ENCODE data around the gene CAPN5. TPM values are rescaled to one million over a fixed set of nuclear protein-coding genes. Genes with fewer than 3 reads are reported as not detected.
"Not testable (repeated sequence)": the region's sequence is repeated elsewhere in the genome, so short reads cannot be mapped to it uniquely, and the experiment has no call there.

The CAPN5 gene
- total RNA-seq, 1 donor from 2014 or later = 15.0 TPM

DNA sequence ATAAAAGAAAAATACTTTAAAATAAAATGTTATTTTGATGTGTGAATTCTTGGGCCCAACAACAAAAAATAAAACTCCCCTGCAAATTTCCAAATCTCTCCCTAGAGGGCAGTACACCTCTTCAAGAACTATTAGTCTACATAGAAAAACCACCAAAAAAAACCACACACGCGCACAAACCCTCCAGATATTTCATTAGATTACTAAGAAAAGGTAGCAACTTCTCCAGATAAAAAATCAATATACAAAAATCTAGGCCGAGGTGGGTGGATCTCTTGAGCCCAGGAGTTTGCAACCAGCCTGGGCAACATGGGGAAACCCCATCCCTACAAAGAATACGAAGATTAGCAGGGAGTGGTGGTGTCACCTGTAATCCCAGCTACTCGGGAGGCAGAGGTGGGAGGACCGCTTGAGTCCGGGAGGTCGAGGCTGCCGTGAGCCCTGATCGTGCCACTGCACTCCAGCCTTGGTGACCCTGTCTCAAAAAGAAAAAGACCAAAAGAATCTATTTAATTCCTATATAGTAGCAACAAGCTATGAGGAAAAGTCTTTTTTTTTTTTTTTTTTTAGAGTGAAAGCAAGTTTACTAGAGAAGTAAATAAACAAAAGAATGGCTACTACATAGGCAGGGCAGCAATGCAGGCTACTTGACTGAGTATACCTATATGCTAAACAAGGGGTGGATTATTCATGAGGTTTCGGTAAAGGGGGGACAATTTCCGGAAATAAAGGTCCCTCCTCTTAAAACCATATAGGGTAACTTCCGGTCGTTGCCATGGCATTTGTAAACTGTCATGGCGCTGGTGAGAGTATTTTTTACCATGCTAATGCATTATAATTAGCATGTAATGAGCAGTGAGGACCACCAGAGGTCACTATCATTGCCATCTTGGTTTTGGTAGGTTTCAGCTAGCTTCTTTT is 19.5 kb upstream of the CAPN5 start:
- DNase-seq (ENCODE audit: extremely low spot score in 2 of 2) = no peak

GRCh38 chr11:77047928-77048446 is 18.8 kb upstream of the CAPN5 start:
- intact Hi-C loops (cut with DNase I) = loop anchor here (5.0 to 10.0 kb wide), 2 partner anchors 44 to 137 kb away; no protein-coding TSS in a partner anchor
- H3K36me3 ChIP-seq; H3K9me3 ChIP-seq; H3K4me3 ChIP-seq; H3K27me3 ChIP-seq; DNase-seq (ENCODE audit: extremely low spot score in 2 of 2); H3K27ac ChIP-seq; H3K4me1 ChIP-seq: not testable (repeated sequence)

More for the DNA sequence above, 19.5 kb upstream of the CAPN5 start:
- H3K27me3 ChIP-seq = no peaks in the 10 kb centered on the region
- no peak overlapping the region for H3K27ac ChIP-seq
- peaks cover 9% of the 10 kb centered on the region for H3K4me1 ChIP-seq
- TF ChIP-seq, protein P1, sequence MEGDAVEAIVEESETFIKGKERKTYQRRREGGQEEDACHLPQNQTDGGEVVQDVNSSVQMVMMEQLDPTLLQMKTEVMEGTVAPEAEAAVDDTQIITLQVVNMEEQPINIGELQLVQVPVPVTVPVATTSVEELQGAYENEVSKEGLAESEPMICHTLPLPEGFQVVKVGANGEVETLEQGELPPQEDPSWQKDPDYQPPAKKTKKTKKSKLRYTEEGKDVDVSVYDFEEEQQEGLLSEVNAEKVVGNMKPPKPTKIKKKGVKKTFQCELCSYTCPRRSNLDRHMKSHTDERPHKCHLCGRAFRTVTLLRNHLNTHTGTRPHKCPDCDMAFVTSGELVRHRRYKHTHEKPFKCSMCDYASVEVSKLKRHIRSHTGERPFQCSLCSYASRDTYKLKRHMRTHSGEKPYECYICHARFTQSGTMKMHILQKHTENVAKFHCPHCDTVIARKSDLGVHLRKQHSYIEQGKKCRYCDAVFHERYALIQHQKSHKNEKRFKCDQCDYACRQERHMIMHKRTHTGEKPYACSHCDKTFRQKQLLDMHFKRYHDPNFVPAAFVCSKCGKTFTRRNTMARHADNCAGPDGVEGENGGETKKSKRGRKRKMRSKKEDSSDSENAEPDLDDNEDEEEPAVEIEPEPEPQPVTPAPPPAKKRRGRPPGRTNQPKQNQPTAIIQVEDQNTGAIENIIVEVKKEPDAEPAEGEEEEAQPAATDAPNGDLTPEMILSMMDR (IDR thresholded peaks at IDR 0.05) = peak; percentile 33 to 71 (median 69)
- TF ChIP-seq POLR2A (IDR thresholded peaks at IDR 0.05) (no peak), POLR2AphosphoS5 (IDR thresholded peaks at IDR 0.05; ENCODE audit: insufficient read depth in 1 of 2, low read depth in 1 of 2) (peak; percentile 20 to 82)
- H3K9me3 ChIP-seq = no peaks in the 10 kb centered on the region
- no peaks in the 10 kb centered on the region for H3K36me3 ChIP-seq
- intact Hi-C loops (cut with DNase I) = loop anchor here (5.0 to 10.0 kb wide), 2 partner anchors 45 to 138 kb away; no protein-coding TSS in a partner anchor
- peak overlapping the region; percentile 23 to 29 for H3K4me3 ChIP-seq

DNA sequence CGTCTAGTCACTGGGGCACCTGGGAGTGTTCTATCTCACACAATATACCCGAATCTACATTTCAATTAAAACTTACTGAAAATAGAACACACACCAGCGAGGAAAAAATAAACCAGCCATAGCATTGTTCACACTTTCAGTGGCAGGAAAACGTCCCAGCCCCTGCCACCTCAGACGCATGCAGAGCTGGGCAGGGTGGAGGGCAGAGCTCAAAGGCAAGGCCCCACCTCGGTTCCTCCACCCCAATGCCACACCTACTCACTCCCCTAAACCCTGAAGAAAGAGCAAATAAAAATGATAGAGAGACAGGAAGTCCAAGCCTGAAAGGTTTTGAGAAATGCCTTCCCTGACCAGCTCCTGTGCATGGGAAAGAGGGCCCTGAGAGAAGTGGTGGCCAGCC is 17.7 kb upstream of the CAPN5 start:
- H3K27me3 ChIP-seq = no peaks in the 10 kb centered on the region
- TF ChIP-seq, protein P1 (IDR thresholded peaks at IDR 0.05) = no peak
- TF ChIP-seq POLR2AphosphoS5 (IDR thresholded peaks at IDR 0.05; ENCODE audit: insufficient read depth in 1 of 2, low read depth in 1 of 2) (no peak), POLR2A (IDR thresholded peaks at IDR 0.05) (no peak)
- peaks cover 9% of the 10 kb centered on the region for H3K4me1 ChIP-seq
- no peak for DNase-seq (ENCODE audit: extremely low spot score in 2 of 2)
- no peak overlapping the region for H3K4me3 ChIP-seq
- no peak overlapping the region for H3K27ac ChIP-seq
- no peaks in the 10 kb centered on the region for H3K9me3 ChIP-seq
- intact Hi-C loops (cut with DNase I) = loop anchor here (5.0 to 10.0 kb wide), 2 partner anchors 43 to 136 kb away; no protein-coding TSS in a partner anchor
- H3K36me3 ChIP-seq = no peaks in the 10 kb centered on the region

DNA sequence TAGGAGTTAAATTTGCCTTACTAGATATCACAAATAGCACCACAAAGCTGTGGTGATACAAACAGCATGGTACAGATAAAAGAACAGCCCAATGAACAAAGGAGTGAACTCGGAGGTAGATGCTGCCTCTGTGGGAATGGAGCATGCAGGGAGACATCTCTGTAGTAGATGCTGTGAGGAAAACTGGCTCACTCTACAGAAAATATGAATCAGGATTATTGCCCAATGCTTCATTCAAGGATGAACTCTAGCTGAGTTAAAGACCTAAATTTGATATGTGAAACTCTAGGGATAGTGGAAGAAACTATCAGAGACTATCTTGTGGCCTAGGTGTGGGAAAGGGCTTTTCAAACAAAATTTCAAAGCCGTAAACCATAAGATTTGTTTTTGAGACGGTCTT is 15.3 kb upstream of the CAPN5 start:
- no peaks in the 10 kb centered on the region for H3K36me3 ChIP-seq
- no peak for TF ChIP-seq POLR2A (IDR thresholded peaks at IDR 0.05)
- TF ChIP-seq, protein P1 (IDR thresholded peaks at IDR 0.05) = no peak

DNA sequence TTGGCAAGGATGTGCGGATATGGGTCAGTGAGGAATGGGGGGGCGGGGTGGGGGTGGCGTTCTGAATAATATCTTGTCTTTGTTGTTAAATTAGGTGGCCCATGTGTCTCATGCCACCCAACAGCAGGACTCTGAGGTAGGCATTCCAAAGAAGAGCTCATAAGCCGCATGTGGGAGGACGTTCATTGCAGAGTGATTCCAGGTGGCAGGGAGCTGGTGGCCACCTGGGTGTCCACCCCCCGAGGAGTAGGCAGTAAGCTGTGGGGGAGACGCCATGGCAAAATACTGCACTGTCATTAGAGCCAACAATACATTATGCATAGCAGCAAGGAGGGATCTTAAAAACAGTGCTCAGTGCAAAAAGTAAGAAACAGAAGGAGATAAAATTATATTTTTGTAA is 14.3 kb upstream of the CAPN5 start:
- Histone ChIP-seq H3K27ac (no peak overlapping the region), H3K4me3 (no peak overlapping the region), H3K9me3 (peaks cover 12% of the 10 kb centered on the region), H3K27me3 (no peaks in the 10 kb centered on the region), H3K36me3 (no peaks in the 10 kb centered on the region), H3K4me1 (no peaks in the 10 kb centered on the region)
- no peak for DNase-seq (ENCODE audit: extremely low spot score in 2 of 2)
- TF ChIP-seq POLR2A (IDR thresholded peaks at IDR 0.05) (no peak), POLR2AphosphoS5 (IDR thresholded peaks at IDR 0.05; ENCODE audit: insufficient read depth in 1 of 2, low read depth in 1 of 2) (no peak)
- TF ChIP-seq, protein P1 (IDR thresholded peaks at IDR 0.05) = no peak
- intact Hi-C loops (cut with DNase I) = no loop called here

More for the DNA sequence above, 15.3 kb upstream of the CAPN5 start:
- Histone ChIP-seq H3K9me3 (peaks cover 5% of the 10 kb centered on the region), H3K27me3 (no peaks in the 10 kb centered on the region), H3K27ac (no peak overlapping the region), H3K4me1 (peaks cover under 1% of the 10 kb centered on the region), H3K4me3 (no peak overlapping the region)
- intact Hi-C loops (cut with DNase I) = no loop called here
- DNase-seq (ENCODE audit: extremely low spot score in 2 of 2) = no peak
